Stimulated activated CD4-positive, alpha-beta T cell treated with anti-CD3 and anti-CD28 coated beads, Interleukin-1b, Interleukin-23, amount 100 ng/mL, for 4 hours (primary cell): Measurements from ENCODE around the gene DENND1A.

Experiments
- DNase-seq, 2 donors: peaks; one replicate each; pipeline ENCODE4 v3.0.0-alpha.2; 2020; ENCODE audit warnings: low read depth in 2 of 2

DENND1A gene

DNA sequence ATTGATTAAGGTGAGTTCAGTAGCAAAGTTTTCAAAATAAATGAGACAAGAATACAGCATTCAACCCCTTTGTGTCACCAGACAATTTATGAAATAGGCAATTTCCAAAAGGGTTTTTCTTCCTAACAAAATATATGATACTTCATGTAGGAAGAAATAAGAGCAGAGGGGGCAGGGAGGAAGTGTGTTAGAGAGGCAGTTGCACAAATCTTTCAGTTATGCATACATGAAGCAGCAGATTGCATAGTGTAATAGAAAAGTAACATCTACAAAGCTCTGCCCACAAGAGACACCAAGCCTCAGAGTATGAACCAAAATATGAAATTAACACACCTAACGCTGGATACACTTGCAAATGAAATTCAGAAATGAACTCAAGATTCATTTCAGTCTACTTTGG is 157.0 kb downstream of the DENND1A start:
- no peak for DNase-seq

DNA sequence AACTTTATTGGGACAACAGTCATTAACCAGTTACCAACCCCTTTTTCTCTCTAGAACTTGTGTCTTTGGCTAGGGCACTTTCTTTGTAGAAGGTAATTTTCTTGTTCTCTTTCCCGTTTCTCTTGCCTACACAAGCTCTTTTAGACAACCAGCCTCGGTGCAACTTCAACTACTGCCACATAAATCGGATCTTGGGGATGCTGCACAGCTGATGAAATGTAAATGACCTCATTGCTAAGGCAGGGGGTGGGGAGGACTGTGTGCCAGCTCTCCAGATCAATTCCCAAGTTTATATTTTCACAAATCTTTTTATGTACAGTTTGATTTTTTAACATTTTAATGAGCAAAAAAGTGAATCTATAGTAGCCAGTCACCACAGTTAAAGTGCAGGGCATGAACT is 157.6 kb downstream of the DENND1A start:
- no peak for DNase-seq

DNA sequence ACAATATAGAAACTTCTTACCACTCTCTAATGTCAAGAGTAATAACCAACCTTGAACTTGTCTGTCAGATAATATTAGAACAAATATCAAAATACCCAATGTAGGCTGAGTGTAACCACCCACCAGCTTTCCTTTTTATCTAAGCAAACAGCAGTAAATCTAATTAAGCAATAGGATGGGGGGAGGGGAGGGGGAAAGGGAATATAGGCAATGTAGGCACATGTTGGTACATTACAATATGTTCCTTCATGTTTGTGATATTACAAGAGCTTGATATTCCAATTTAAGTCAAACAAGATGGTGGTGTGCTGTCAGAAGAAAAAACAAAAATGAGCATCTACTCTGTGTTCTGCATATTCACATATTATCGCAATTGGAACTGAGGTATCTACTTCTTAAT is 158.2 kb downstream of the DENND1A start:
- DNase-seq, result no peak

DNA sequence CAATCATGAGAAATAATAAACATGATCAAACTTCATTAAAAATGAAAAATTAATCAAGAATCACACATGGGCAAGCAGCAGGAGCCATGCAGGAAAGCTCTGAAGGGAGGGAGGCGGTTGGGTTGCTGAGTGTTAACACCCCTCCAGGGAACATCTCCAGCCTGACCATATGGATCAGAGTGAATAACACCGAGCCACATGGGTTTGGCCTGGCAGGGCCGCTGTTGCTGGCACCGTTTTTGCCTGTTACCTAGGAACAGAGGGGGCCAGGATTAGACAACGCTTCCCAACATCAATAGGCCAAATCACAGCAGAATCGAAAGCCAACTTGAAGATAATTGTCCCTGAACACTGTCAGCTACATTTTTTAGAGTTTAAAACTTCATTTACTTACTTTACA is 160.2 kb downstream of the DENND1A start:
- no peak for DNase-seq

DNA sequence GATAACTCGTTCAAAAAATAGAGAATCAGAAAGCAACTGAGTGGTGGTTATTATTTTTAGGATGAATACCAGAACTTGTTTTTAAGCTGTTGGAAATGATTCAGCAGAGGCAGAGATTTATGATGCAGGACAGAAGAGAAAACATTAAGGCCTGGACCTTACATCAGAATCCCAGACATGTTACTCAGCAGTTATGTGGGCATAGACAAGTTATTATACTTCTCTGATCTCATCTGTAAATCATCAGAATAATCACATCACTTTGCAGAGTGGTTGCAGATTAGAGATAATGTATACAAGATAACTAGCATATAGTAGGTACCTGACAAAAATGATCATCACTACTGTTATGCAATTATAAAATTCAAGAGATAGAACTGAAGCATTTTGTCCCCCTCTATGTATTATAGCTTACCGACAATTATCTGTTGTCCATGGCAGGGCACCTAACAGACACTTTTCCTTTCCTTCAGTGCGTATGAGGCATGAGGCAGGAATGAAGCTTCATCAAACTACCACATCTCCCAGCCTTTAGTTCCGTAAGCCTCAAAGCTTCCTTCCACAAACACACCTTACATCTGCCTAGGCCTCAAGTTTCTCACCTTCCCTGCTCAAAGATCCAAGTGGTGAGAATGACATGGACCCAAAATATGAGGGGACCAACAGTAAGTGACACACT is 165.9 kb downstream of the DENND1A start:
- no peak for DNase-seq

DNA sequence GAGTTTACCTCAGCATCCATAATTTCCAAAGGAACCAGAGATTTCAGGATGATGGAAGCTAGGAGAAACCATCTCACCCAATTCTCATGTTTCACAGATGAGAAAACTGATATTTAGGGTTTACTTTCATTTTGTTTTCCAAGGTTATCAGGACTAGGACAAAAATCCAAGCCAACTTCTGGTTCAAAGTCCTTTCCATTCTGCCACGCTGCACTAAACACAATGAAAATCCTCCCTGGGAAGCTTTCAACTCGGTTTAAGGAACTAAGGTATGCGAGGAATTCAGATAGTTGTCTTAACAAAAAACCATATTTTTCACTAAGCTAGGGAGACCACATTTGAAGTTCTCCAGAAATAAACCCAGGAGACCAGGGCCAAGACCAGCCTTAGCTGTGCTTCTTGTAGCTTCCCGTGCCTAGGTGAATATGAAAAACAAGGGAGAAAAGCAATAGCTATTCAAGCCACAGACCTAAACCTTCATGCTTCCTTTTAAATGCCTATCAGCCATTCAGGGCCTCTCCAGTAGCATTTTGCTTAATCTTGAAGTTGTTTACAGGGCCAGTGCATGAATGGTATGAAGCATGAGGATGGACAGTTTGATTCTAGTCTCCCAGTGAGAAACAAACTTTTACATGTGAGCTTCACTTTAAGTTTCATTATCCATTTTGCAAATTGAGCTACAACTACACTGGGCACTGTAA is 167.9 kb downstream of the DENND1A start:
- DNase-seq, result no peak

DNA sequence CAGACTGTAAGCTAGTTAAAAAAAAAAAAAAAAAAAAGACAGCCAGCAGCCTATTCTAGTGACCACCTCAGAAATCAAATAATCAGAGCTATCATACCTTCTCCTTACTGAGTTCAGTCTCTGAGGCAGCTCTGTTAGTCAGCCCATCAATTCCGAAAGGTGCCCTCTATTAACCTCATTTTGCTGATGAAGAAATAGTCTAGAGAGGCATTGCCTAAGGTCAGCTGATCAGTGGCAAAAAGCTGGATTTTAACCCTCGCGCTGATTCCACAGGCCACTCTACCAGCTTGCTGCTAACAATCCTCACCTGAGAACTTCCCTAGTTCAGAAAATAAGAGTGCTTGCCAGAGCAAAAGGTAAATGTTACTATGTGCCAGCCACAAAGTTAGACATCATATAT is 172.0 kb downstream of the DENND1A start:
- no peak for DNase-seq

DNA sequence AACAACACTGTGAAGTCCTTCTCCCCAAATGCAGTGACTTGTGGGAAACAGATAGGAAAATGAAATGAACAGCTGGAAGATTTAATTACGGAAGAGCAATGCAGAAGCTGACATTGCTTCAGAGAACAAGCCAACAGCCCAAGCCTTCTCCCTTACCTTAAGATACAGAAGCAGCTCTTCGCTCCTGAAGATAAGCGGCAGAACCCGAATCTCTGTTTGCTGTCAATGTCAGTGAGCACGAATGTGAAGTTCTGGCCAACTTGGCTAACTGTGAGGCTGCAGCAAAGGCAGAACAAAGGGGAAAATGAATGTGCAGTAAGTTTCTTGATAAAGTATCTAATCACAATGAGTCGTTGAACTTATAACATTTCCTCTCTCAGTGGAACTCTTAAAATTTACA is 172.4 kb downstream of the DENND1A start:
- DNase-seq, result no peak

DNA sequence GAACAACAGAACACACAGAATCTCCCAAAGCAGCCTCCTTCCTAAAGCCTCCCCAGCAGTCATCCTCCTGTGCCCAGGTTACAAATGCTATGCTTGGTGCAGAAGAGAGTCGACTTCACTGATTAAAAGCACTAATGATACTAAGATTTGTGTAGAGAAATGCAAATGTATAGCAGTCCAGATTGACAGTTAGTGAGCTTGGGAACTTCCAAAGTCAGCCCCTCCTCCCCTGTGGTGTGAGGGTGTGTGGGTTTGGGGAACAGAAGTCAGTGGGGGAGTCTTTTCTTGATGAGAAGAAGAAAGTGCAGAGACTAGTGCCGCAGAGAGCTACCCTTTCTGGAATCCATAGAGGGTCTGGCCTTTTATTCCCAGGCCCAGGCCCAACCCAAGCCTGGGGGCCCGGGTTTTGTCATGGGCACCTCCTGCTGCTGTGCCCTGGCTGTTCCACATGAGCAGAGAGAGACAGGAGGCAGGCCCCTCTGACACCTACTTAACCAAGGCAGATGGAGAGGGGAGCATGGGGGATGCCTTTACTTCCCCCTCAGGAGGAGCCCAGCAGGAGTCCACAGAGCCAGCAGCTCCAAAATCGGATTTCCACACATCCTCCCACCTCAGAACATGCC is 173.3 kb downstream of the DENND1A start:
- DNase-seq, result no peak

DNA sequence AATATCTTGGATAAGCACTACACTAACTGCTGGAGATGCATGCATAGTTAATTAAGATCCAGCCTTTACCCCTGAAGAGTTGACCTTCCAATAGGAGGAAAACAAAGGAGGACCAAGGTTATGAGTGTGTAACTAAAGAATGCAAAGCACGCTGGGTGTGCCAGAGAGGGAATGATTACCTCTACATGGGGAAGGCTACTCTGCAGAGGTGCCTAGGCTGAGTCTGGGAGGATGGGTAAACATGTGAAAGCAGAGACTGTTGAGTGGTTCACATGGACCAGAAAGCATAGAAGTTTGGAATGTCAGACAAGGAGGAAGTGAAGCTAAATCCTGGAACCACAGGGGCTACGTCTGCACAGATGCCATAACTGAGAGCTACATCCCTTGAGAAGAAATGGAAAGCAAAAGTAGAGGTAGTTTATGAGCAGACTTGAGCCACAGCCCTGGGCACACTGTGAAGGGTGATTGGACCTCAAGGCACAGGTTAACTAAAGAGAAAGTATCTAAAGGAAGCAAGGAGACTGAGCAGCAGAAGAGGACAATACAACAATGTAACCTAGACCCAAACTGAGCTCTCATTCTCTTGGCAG is 176.2 kb downstream of the DENND1A start:
- no peak for DNase-seq

DNA sequence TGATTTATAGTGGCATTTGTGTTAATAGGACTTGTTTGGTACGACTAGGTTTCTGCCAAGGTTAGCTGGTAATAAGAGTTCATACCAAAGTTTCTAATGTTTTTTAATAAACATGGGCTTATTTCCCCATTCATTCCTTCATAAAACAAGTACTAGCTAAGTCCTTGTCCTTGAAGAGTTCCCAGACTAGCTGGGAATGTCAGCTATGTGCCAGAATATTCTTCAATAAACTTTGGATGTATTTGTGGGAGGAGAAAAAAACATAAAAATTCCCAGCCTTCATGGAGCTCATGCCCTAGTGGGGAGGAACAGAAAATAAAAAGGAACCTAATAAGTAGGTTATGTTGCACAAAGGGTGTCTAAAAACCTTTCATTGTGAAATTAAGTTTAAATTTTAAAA is 176.9 kb downstream of the DENND1A start:
- DNase-seq, result no peak

DNA sequence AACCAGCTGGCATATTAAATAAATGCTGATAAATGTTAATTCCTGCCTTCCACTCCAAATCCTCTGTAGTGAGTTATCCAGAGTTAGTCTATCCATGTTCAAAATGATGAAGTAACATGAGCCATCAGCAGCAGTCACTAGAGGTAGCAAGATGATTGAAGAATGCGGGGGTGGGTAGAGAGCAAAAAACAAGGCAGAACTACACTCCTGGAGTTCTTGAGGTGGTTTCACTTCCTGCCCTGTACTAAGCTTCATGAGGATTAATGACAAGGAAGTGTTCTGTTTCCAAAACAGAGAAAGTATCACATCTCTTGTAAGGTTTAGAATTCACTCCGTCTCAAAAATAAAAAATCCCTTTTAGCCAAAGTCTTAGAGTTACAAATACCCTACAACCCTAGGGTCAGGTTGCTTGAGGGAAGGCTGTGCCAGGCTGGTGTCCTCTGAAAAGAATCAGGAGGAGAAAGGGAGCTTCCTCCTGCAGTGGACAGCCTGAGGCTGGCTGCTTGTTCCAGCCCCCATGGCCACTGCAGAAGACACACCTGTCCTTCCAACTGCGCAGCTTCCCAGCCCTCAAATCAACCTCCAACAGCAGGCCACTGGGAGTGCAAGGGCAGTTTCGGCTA is 180.2 kb downstream of the DENND1A start:
- DNase-seq, result peak in 1 of 2 donors; percentile 1

DNA sequence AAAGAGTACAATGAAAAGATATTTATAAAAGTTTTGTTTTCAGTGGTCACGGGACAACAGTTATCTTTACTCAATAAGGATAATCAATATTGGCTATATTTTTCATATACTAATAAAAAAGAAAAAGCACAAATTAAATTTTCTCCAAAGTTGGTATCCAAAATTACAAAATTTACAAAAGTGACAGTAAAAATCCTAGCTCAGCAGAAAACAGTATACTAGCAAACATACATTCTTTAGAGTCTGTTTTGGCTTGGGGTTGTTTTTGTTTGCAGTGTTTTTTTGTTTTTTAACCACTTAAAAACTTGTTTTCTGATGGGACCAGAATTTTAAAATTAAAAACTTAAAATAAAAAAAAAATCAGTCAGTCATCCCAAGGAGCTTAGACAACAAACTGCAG is 183.2 kb downstream of the DENND1A start:
- DNase-seq, result no peak

DNA sequence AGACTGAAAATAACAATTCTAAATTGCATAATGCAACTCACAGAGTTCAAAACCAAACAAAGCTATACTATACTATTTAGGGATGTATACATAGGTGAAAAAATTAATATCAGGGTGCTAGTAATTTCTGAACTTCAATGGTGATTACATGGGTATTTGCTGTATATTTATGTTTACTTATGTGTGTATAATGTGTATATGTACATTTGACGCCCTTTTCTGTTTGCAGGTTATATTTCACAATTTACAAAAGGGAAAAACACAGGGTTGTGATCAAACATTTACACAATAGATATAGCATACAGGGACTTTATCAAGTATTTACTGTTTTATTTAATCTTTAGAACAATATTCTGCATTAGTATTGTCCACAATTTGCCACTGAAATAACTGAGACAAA is 184.0 kb downstream of the DENND1A start:
- DNase-seq, result no peak

DNA sequence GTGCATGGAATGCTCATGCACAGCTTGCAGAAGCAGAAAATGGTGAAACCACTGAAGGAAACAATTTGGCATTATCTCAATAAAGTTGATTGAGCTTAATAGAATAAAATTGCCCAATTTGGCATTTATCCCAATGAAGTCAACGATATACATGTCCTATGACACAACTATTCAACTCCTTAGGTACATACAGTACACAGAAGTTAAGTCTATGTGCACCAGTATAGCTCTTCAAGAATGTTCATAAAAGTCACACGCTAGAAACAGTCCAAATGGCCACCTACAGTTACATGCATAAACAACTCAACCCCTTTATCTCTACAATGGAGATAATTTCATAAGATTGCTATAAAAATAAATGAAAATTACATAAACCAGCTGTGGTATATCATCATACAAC is 184.5 kb downstream of the DENND1A start:
- DNase-seq, result no peak

DNA sequence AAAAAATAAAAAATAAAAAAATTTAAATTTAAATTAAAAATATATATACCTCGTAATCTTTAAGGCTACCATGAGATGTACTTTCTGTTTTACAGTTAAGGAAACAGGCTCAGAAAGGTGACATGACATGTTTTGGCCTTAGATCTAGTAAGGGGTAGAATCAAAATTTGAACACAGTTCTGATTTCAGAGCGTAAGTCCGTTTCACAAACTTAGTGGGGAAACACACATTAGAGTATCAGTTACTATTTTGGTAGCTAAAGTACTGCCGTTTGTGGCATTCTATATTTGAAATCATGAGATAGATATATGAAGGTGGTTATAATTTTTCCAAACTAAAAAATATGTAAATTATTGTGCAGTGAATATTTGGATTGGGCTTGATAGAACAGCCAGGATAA is 186.2 kb downstream of the DENND1A start:
- no peak for DNase-seq

DNA sequence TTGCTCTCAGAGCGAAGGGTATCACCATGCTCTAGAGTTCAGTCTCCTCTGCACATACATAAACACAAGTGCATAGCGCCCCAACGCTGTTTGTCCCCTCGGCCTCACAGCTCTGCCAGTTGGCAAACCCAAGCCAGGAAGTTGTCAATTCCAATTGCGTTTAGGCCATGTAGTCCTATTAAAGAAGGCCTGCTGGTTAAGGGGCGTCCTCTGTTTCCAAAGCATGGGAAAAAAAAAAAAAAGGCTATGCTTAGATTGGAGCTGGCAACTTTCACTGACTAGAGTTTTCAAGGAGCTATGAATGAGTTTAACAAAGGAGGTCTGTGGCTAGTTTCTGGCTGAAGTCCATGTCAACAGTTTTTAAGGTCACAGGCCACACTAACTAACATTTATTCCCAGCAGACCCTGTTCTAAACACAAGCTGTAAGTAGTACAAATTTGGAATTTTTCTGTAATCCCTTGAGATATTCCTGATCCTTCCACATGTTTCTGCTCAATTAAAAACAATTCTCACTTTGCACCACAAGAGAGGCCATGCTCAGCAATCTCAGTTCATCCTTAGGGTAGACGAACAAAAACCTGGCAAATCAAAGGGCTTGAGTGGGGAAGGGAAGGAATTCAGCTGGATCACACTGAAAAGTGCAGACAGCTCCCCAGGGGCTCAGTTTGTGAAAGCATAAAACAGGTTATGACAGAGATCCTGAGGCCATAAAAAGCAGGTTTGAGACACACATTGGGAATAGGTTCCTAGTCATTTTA is 187.7 kb downstream of the DENND1A start:
- DNase-seq, result no peak

DNA sequence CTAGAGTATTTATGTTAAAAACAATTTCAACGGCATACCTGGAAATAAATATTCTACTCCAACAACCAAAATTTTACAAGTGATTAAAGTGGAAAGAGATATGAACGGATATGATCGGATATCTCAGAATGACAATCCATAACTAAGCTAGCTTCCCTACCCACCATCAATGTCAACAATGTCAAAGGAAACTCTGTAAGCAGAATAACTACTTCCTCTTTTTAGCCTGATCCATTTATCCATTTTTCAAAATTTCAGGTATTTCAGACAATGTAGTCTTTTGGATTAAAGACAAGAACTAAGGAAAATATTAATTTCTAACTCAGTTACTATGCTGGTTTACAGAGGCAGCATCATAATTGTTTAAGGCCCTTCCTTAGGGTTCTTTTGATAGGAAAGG is 188.7 kb downstream of the DENND1A start:
- DNase-seq, result no peak

DNA sequence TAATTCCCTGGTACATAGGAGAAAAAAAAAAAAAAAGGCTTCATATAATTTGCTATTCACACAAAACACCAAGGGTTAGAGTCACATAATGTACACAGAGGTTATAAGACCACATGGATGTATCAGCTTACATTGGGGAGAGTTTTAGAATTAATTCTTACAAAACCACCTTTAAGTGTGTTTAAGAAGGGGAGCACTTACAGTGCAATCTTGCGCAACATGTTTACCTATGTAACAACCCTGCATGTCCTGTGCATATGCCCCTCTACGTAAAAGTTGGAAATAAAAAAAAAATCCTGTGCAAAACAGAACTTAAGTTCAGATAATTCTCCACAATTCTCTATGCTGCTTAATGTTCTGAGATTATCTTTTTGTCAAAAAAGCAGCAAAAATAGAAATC is 190.0 kb downstream of the DENND1A start:
- DNase-seq, result no peak

DNA sequence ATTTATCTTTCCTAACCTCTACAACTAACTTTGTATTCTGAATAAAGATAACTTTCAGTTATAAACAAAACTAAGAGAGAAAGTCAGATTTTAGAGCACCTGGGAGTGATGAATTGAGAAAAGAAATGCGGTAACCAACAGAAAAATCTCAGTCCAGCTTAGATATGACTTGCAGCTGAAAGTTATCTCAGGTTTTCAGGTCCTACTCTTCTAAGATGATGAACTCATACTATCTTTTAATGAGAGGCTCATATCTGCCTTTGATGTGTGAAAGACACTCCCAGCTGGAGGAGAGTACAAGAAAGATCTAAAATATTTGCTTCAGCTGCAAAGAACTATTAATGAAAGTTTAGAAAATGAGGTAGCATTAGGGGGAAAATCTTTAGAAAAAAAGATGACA is 190.5 kb downstream of the DENND1A start:
- DNase-seq, result no peak

DNA sequence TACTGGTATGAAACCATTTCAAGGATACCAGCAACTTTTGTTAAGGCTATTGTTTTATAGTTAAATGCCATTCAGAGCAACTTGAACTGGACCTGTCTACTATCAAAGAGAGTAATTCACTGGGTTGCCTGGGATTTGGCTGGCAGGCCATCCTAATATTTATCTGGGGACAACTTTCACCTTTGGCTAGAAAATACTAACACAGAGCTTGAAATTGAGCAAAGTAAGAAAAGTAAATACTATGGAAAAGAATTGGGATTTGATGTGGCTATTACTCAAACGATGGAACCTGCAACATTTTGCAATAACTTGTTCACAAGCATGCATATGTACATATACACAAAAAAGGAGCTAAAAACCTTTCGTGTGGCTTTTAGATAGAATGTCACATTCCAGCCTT is 191.3 kb downstream of the DENND1A start:
- DNase-seq, result no peak

DNA sequence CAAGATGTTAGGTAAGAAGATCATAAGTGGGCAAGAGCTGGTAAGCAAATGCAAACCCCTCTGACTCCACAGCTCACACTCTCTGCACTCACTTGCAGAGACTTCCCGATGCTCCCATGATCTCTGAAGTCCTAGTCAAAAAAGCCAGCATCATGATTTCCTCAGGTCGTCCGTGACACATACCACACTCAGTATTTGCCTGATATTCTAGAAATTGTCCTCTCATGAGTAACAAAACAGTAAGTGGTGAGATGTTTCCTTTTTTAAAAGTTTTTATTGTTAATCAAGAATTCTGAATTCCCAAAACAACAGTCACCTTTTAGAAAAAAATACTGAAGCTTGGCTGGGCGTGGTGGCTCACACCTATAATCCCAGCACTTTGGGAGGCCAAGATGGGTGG is 194.6 kb downstream of the DENND1A start:
- DNase-seq, result no peak
